K562 (cell line): Measurements from ENCODE around the gene WDR91. TPM values are rescaled to one million over a fixed set of nuclear protein-coding genes. Genes with fewer than 3 reads are reported as not detected.
A peak's percentile ranks its signal among the peaks of the same experiment; 100 is the strongest.

Source experiments
- ATAC-seq: fragments of 200-7000 bp; cut with Tn5 transposase; 3 replicates; pipeline ENCODE4 v1.9.1; 2020; ENCODE audit warnings: moderate library complexity
- BruUV-seq: library from RNA; stranded (reverse); fragments of 400-500 nt; replicated peaks from 2 replicates; lab custom pipeline; 2021; lab: Mats Ljungman, UMichigan
- CTCF ChIA-PET: fragments of 300-600 bp; formaldehyde crosslinking; extraction: SDS; loops from one replicate; lab custom pipeline; 2021; ENCODE audit warnings: low intra/inter-chr PET ratio; lab: Yijun Ruan, JAX
- POLR2A ChIA-PET: fragments of 300-600, 350-650 bp; sonication (Branson Sonifier 250); formaldehyde crosslinking; extraction: SDS; loops from one replicate; lab custom pipeline; 2021; ENCODE audit warnings: antibody characterized with exemption, inconsistent platforms; lab: Yijun Ruan, JAX
- DNase-seq, 4 experiments: peaks; one replicate each; pipeline versions ENCODE4 v3.0.0 to v3.0.0-alpha.2; 2011 to 2018; ENCODE audit warnings: low spot score in 3 of 4, mixed read lengths in 3 of 4; ENCODE audit errors: extremely low read depth in 1 of 4
- FAIRE-seq: peaks from 2 replicates; lab custom pipeline; 2011; peaks lifted over from hg19 to GRCh38; lab: Jason Lieb, UNC
- H2AFZ ChIP-seq: 2 replicates; pipeline ENCODE4 v1.6.0; 2011; ENCODE audit warnings: low read depth, low read length, control low read depth, inconsistent platforms
- H3K27ac ChIP-seq: fragments of 200-600 bp; 3 replicates; pipeline ENCODE4 v1.8.0; 2011; ENCODE audit warnings: low read depth, mild to moderate bottlenecking, control low read depth, inconsistent platforms, low read length, moderate library complexity, mixed read lengths; ENCODE audit errors: extremely low read depth
- H3K27me3 ChIP-seq, 2 experiments: fragments of 300-600 bp in 1 of 2; 2 replicates in 1 of 2; 3 replicates in 1 of 2; pipeline versions ENCODE4 v1.6.0 to v1.8.0; 2011; ENCODE audit warnings: inconsistent platforms in 2 of 2, low read length in 2 of 2, mild to moderate bottlenecking in 1 of 2, mixed read lengths in 1 of 2, moderate library complexity in 1 of 2; ENCODE audit not compliant: control insufficient read depth in 2 of 2, insufficient read depth in 2 of 2
- H3K36me3 ChIP-seq: fragments of 300-600 bp; 3 replicates; pipeline ENCODE4 v1.8.0; 2011; ENCODE audit warnings: mild to moderate bottlenecking, low read length, inconsistent platforms; ENCODE audit not compliant: control insufficient read depth, insufficient read depth
- H3K4me1 ChIP-seq, 2 experiments: fragments of 200-600 bp in 1 of 2; replicated peaks in 1 of 2; 2 replicates in 1 of 2; 3 replicates in 1 of 2; pipeline versions ENCODE4 v1.5.1 to v1.8.0; 2011; ENCODE audit warnings: inconsistent platforms in 2 of 2, low read length in 2 of 2, mild to moderate bottlenecking in 1 of 2, mixed read lengths in 1 of 2, moderate library complexity in 1 of 2; ENCODE audit not compliant: control insufficient read depth in 2 of 2, insufficient read depth in 2 of 2
- H3K4me2 ChIP-seq: 2 replicates; pipeline ENCODE4 v1.6.1; 2011; ENCODE audit warnings: low read length, control low read depth, inconsistent platforms, mixed read lengths; ENCODE audit not compliant: insufficient read depth
- H3K4me3 ChIP-seq: fragments of 200-600 bp; sonication (generic), shearing (Covaris generic); 2 replicates; pipeline ENCODE4 v1.5.1; 2016; ENCODE audit warnings: control low read depth, inconsistent platforms
- H3K79me2 ChIP-seq: fragments of 200-600 bp; 3 replicates; pipeline ENCODE4 v1.8.0; 2011; ENCODE audit warnings: low read length, inconsistent platforms; ENCODE audit not compliant: control insufficient read depth, insufficient read depth
- H3K9ac ChIP-seq, 2 experiments: 2 replicates each; pipeline versions ENCODE4 v1.6.0 to v1.6.1; 2011; ENCODE audit warnings: low read depth in 2 of 2, low read length in 2 of 2, control low read depth in 1 of 2, inconsistent platforms in 1 of 2, mild to moderate bottlenecking in 1 of 2, mixed read lengths in 1 of 2; ENCODE audit not compliant: insufficient read depth in 1 of 2
- H3K9me1 ChIP-seq: one replicate; pipeline ENCODE4 v1.6.0; 2011; ENCODE audit warnings: inconsistent platforms, mild to moderate bottlenecking, low read length, moderate library complexity; ENCODE audit not compliant: control insufficient read depth, insufficient read depth
- H3K9me3 ChIP-seq: replicated peaks from 2 replicates; pipeline ENCODE4 v1.5.1; 2011; ENCODE audit warnings: low read depth, low read length, inconsistent platforms; ENCODE audit not compliant: control insufficient read depth, insufficient read depth
- H4K20me1 ChIP-seq: replicated peaks from 2 replicates; pipeline ENCODE4 v1.6.1; 2011; ENCODE audit warnings: low read length, inconsistent platforms, mixed read lengths; ENCODE audit not compliant: control insufficient read depth, insufficient read depth
- ADNP ChIP-seq: fragments of 200-800 bp; sonication (Bioruptor generic); IDR thresholded peaks from 2 replicates; pipeline ENCODE4 v1.6.1; 2016; ENCODE audit warnings: missing genetic modification characterization, missing compliant biosample characterization
- HNRNPH1 ChIP-seq: fragments of 200-400 bp; formaldehyde crosslinking; optimal IDR thresholded peaks from 2 replicates; pipeline ENCODE3; 2017; ENCODE audit warnings: low read depth, mild to moderate bottlenecking, low read length, moderate library complexity
- MXI1 ChIP-seq: IDR thresholded peaks from 2 replicates; pipeline ENCODE4 v1.6.1; 2011; ENCODE audit warnings: low read depth, mild to moderate bottlenecking, improper control_type of control experiment, low read length
- POLR2B ChIP-seq: fragments of 450-650 bp; IDR thresholded peaks from 2 replicates; pipeline ENCODE4 v1.6.1; 2018; ENCODE audit warnings: low read depth; ENCODE audit not compliant: partially characterized antibody
- RHOXF2B ChIP-seq: fragments of 250-450 bp; sonication (Bioruptor Pico); conservative IDR thresholded peaks from 2 replicates; pipeline ENCODE4 v1.5.1; 2021
- RUNX1 ChIP-seq: sonication (generic); IDR thresholded peaks from 2 replicates; pipeline ENCODE4 v1.6.1; 2016; ENCODE audit warnings: antibody characterized with exemption, low read depth
- ZKSCAN8 ChIP-seq: fragments of 200-800 bp; sonication (Bioruptor generic); IDR thresholded peaks from 2 replicates; pipeline ENCODE4 v1.6.1; 2016; ENCODE audit warnings: missing genetic modification characterization, missing compliant biosample characterization
- WGBS: fragments of 100-300 bp; shearing (Covaris generic); methylation state at CpG from one replicate; pipeline ENCODE4 v1.1.6; 2016; ENCODE audit warnings: low coverage, mixed read lengths; ENCODE audit not compliant: insufficient coverage; ENCODE audit errors: missing lambda C conversion rate; 5-methylcytosine and 5-hydroxymethylcytosine counted together
- in situ Hi-C: fragments of 300-500 bp; cut with MboI; formaldehyde crosslinking; loops from 4 replicates; pipeline ENCODE4 v1.15.0; 2018; ENCODE audit warnings: inconsistent platforms, mixed read lengths
- intact Hi-C: fragments of 100-400 bp; cut with micrococcal nuclease; formaldehyde crosslinking; loops from 2 replicates; pipeline ENCODE4 v1.14.2; 2022
- polyA plus RNA-seq, 8 experiments: library from polyadenylated mRNA; depleted of rRNA in 4 of 8; stranded (reverse) in 5 of 8; unstranded in 3 of 8; fragments of >200 nt; fragmentation: Nextera tagmentation in 2 of 8; fragmentation: Illumina TruSeq in 1 of 8; extraction: Ambion mirVana in 2 of 8; extraction: Trizol in 1 of 8; gene quantifications; 2 replicates each; pipeline versions ENCODE4 v1.2.1 to v1.2.3, GENCODE V29; 2011 to 2014; ENCODE audit warnings: inconsistent platforms in 1 of 8, missing spikeins in 1 of 8
- total RNA-seq, 7 experiments: library from RNA; depleted of rRNA in 6 of 7; stranded (reverse); fragments of >200 nt in 6 of 7; fragmentation: Illumina TruSeq in 2 of 7; extraction: Trizol in 2 of 7; gene quantifications; 2 replicates each; pipeline versions ENCODE4 v1.2.1 to v1.2.3, GENCODE V29; 2011 to 2021; ENCODE audit warnings: low replicate concordance in 1 of 7
- TF ChIP-seq, protein P1 (sequence below): fragments of 250-450 bp; sonication (Bioruptor Pico); IDR thresholded peaks from 2 replicates; pipeline ENCODE4 v1.5.0; 2021; ENCODE audit warnings: mild to moderate bottlenecking, borderline replicate concordance
- TF ChIP-seq, protein P2 (sequence below), 2 experiments: fragments of 450-650 bp in 1 of 2; sonication (generic) in 1 of 2; formaldehyde crosslinking; conservative IDR thresholded peaks; 2 replicates each; pipeline versions ENCODE4 v1.4.0 to v1.8.1; 2020 to 2022; ENCODE audit warnings: mild to moderate bottlenecking in 1 of 2, missing genetic modification reagents in 1 of 2
- TF ChIP-seq, protein P3 (sequence below), 3 experiments: fragments of 200-800 bp in 1 of 3; fragments of 250-450 bp in 1 of 3; fragments of 450-650 bp in 1 of 3; sonication (Bioruptor Pico) in 1 of 3; sonication (Bioruptor generic) in 1 of 3; formaldehyde crosslinking in 1 of 3; IDR thresholded peaks; 2 replicates each; pipeline versions ENCODE4 v1.6.1 to v1.8.0; 2016 to 2022; ENCODE audit warnings: mild to moderate bottlenecking in 2 of 3, missing genetic modification characterization in 2 of 3, missing compliant biosample characterization in 1 of 3, moderate library complexity in 1 of 3

The WDR91 gene
- total and polyA plus RNA-seq, 9 of the 15 experiments (the other 6 are each of a cell fraction or from before 2014, with no cell fraction given) = 1.9 to 18.2 (median 9.8) TPM

DNA sequence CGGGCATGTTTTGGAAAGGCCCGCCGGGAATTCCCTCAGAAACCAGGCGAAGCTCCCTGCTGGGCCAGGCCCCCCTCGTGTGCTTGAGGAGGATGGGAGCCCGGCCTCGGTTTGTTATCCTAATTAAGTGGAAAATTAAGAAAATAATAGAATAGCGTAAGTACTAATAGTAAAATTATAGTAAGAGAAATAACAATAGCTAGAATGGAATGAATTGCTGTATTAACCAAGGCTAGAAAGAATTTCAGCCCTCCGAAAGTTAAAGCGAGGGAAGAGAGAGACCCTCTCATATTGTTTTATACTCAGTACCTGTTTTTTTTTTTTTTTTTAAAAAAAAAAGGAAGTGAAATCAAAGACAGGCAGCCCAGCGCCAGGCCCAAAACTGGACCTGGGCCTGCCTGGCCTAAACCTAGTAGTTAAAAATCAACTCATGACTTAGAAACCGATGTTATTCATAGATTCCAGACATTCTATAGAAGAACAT lies 40.3 kb downstream of the WDR91 start (continued):
- TF ChIP-seq ADNP (tag) = peak; percentile 32; the same call in 1 of the 2 replicates
- 0 out of 2 replicates have a peak, but pooled peaks have one; percentile 2 for TF ChIP-seq RHOXF2B (CRISPR knock-in tag)

DNA sequence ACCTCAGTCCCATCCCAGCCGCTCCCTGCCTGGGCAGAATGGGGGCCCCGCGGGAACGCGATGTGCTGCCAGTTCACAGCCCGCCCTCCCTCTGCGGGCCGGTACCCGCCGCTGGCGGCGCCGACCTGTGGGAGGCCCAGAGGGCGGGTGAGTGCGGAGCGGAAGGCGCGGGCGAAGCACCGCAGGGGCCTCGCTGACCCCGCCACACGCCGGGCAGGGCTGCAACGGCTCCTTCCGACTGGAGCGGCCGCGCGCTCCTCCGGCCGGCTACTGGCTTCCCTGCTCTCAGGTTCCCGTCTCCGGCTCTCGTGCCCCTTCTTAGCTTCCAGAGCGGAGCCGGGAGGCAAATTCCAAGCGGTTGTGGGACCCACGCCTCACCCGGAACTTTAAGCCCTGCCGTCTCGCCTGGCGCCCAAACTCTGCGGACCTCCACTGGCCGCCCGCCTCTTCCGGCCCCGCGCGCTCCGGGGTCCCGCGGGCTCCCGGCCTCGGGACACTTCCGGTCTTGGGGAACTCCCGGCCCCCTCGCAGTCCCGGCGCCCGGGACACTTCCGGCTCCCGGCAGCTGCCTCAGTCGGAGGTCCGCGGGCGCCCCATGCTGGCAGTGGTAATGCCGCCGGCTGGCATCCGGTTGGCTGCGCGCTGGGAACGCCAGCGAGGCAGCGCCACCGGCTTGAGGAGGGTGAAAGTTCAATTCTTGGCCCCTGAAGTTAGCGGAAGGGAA lies 40.9 kb downstream of the WDR91 start, which contains the start of gene CYREN:
Gene CYREN (minus strand): TSS at position 434 of the 724 bp plus-strand sequence. CDS start 1,785 bp downstream, outside the sequence.
- no TSS peak for BruUV-seq
- intact Hi-C loops = loop anchor here (1.0 to 10.0 kb wide), 5 partner anchors 216 to 538 kb away; partner anchors contain the start of gene BPGM
- FAIRE-seq = no peak
- TF ChIP-seq, protein P1, sequence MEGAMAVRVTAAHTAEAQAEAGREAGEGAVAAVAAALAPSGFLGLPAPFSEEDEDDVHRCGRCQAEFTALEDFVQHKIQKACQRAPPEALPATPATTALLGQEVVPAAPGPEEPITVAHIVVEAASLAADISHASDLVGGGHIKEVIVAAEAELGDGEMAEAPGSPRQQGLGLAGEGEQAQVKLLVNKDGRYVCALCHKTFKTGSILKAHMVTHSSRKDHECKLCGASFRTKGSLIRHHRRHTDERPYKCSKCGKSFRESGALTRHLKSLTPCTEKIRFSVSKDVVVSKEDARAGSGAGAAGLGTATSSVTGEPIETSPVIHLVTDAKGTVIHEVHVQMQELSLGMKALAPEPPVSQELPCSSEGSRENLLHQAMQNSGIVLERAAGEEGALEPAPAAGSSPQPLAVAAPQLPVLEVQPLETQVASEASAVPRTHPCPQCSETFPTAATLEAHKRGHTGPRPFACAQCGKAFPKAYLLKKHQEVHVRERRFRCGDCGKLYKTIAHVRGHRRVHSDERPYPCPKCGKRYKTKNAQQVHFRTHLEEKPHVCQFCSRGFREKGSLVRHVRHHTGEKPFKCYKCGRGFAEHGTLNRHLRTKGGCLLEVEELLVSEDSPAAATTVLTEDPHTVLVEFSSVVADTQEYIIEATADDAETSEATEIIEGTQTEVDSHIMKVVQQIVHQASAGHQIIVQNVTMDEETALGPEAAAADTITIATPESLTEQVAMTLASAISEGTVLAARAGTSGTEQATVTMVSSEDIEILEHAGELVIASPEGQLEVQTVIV = no peak
- TF ChIP-seq, protein P2, sequence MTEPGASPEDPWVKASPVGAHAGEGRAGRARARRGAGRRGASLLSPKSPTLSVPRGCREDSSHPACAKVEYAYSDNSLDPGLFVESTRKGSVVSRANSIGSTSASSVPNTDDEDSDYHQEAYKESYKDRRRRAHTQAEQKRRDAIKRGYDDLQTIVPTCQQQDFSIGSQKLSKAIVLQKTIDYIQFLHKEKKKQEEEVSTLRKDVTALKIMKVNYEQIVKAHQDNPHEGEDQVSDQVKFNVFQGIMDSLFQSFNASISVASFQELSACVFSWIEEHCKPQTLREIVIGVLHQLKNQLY (CRISPR knock-in tag; conservative IDR thresholded peaks at IDR 0.05) = peak in 1 of 2 experiments; percentile 85; a peak in 1 of 4 replicates
- TF ChIP-seq MXI1 (0 out of 2 replicates have a peak, but pooled peaks have one; percentile 46), HNRNPH1 (no peak), ZKSCAN8 (CRISPR knock-in tag) (no peak), POLR2B (peak; percentile 86), RUNX1 (peak; percentile 62)
- TF ChIP-seq, protein P3, sequence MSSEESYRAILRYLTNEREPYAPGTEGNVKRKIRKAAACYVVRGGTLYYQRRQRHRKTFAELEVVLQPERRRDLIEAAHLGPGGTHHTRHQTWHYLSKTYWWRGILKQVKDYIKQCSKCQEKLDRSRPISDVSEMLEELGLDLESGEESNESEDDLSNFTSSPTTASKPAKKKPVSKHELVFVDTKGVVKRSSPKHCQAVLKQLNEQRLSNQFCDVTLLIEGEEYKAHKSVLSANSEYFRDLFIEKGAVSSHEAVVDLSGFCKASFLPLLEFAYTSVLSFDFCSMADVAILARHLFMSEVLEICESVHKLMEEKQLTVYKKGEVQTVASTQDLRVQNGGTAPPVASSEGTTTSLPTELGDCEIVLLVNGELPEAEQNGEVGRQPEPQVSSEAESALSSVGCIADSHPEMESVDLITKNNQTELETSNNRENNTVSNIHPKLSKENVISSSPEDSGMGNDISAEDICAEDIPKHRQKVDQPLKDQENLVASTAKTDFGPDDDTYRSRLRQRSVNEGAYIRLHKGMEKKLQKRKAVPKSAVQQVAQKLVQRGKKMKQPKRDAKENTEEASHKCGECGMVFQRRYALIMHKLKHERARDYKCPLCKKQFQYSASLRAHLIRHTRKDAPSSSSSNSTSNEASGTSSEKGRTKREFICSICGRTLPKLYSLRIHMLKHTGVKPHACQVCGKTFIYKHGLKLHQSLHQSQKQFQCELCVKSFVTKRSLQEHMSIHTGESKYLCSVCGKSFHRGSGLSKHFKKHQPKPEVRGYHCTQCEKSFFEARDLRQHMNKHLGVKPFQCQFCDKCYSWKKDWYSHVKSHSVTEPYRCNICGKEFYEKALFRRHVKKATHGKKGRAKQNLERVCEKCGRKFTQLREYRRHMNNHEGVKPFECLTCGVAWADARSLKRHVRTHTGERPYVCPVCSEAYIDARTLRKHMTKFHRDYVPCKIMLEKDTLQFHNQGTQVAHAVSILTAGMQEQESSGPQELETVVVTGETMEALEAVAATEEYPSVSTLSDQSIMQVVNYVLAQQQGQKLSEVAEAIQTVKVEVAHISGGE (CRISPR knock-in tag; IDR thresholded peaks at IDR 0.05) = peak; percentile 97 to 99 (median 98)

More for the DNA sequence above, 40.9 kb downstream of the WDR91 start, which contains the start of gene CYREN:
- ChIA-PET CTCF (interaction anchor here (0.6 to 0.7 kb wide), 4 partner anchors 24 to 538 kb away, joined by 3 to 5 read pairs (median 4); no protein-coding TSS in a partner anchor), POLR2A (interaction anchor here (0.5 to 1.8 kb wide), 17 partner anchors 9 to 551 kb away, joined by 3 to 11 read pairs (median 3); partner anchors contain the start of genes BPGM and TMEM140)
- peaks cover 33% of the 10 kb centered on the region for H3K79me2 ChIP-seq
- H3K4me1 ChIP-seq = peaks cover 15 to 30% of the 10 kb centered on the region in 2 experiments; a peak in 4 of 5 replicates
- peak within 1 kb of the TSS; percentile 96 to 100 for H3K9ac ChIP-seq
- WGBS = under 1% methylated on average over 76 of the region's 77 CpGs
- in situ Hi-C loops = no loop called here
- DNase-seq (peak; percentile 97 to 98 (median 98)), ATAC-seq (peak; percentile 95)
- H3K27ac ChIP-seq = peak within 1 kb of the TSS; percentile 95
- H4K20me1 ChIP-seq = 0 out of 2 replicates have a peak, but pooled peaks cover 5% of the 10 kb centered on the region
- H3K9me1 ChIP-seq = no peaks in the 10 kb centered on the region
- H3K9me3 ChIP-seq = 0 out of 2 replicates have a peak, but pooled peaks cover 2% of the 10 kb centered on the region
- peak within 1 kb of the TSS; percentile 83 for H3K4me3 ChIP-seq
- H3K36me3 ChIP-seq = peaks cover 35% of the 10 kb centered on the region
- H2AFZ ChIP-seq = peak within 1 kb of the TSS; percentile 93
- H3K4me2 ChIP-seq = peak within 1 kb of the TSS; percentile 88
- no peaks in the 10 kb centered on the region for H3K27me3 ChIP-seq
